HT-29 (cell line): ENCODE results near the gene ZNF836. TPM values are rescaled to one million over a fixed set of nuclear protein-coding genes. Genes with fewer than 3 reads are reported as not detected.
"Not testable (repeated sequence)": the region's sequence is repeated elsewhere in the genome, so short reads cannot be mapped to it uniquely, and the experiment has no call there.

Source experiments
- DNase-seq: peaks from one replicate; pipeline ENCODE4 v3.0.0-alpha.2; 2015; ENCODE audit warnings: low spot score
- total RNA-seq: library from RNA; depleted of rRNA; stranded (reverse); fragments of >200 nt; shearing (Covaris generic); gene quantifications from 2 replicates; pipeline ENCODE4 v1.2.3, GENCODE V29; 2014; rRNA removed

ZNF836 gene
- total RNA-seq: 0.10 and 1.6 TPM in 2 replicates

DNA sequence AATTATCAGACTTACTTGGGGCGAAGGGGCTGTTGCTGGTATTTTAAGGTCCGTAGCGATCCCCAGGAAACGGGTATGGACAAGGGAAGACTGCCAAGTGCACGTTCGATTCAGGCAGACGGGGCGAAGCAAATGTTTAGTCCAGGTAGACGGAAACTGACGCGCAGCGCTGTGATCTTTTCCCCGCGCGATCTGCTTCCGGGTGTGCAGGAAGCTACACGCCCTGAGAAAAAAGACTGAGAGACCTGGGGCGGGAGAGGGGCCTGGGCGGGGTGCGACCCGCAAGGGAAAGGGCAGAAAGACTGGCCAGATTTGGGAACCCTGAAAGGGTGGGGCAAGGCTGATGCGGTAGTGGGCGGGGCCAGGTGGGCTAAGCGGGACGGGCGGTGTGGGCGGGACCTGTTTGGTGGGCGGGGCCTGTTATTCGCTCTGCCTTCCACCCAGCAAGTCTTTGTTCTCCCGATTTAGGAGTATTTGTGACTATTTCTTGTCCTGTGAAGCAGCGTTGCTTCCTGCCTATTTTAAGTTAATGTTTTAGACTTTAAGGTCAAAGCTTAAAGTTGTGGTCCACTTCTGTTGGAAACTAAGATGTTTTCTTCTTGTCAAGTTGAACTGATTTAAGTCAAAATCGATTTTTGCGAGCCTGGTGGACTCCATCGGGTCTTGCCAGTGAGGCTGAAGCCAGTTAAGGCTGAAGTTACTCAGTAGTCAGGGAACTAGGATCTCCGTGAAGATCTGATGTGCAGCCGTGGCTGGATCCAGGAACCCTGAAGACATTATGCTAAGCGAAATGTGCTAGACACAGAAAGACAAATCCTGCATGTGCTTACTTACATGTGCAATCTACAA, at the start of gene ZNF836:
Gene ZNF836 (minus strand): TSS at position 301 of the 849 bp plus-strand sequence. CDS start 3,549 bp downstream, outside the sequence.
- DNase-seq: peak; percentile 81

- no peak for DNase-seq
Measured at GRCh38 chr19:52221031-52221430, 49.6 kb upstream of the ZNF836 start.

DNA sequence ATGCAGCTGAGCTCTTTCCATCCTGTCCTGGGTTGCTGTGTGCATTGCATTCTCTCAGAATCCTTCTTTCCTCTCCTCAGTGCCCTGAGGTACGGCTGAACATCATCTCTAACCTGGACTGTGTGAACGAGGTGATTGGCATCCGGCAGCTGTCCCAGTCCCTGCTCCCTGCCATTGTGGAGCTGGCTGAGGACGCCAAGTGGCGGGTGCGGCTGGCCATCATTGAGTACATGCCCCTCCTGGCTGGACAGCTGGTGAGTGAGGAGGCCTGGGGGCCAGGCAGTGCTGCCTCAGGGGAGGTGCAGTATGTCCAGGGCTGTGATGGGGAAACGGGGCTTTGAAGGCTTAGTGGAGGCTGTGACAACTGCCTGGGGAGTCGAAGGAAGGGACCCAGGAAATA, 48.2 kb upstream of the ZNF836 start:
- no peak for DNase-seq

DNA sequence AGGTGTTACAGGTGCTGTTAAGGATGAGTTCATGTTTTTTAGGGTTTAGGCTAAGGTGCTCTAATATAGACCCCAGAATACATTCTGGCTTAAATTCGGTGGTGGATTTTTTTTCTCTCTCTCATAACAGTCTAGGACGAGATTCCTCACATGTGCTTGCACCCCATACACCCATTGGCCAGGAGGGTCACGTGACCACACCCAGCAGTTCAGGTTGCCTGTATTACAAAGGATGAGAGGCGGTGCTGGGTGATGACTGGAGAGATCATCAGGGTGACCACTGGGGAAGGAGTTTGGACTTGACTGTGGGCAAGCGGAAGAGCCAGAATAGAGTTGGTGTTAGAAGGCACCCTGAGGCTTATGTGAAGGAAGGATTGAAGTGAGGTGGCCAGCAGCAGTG, 46.2 kb upstream of the ZNF836 start:
- DNase-seq: no peak

DNA sequence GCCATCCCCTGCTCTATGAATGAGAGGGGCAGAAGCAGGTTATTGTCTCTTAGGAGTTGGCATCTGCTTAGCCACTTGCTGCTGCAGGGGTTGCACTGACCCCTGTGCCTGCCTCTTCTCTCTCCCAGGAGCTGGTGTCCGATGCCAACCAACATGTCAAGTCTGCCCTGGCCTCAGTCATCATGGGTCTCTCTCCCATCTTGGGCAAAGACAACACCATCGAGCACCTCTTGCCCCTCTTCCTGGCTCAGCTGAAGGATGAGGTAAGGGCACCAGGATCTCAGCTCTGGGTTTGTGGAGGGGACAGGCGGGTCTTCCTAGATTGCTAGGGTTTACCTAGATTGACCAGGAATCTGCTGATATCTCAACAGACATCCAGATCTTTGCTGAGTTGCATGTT, 45.0 kb upstream of the ZNF836 start:
- no peak for DNase-seq

- no peak for DNase-seq
Measured at GRCh38 chr19:52214241-52214640, 42.8 kb upstream of the ZNF836 start.

DNA sequence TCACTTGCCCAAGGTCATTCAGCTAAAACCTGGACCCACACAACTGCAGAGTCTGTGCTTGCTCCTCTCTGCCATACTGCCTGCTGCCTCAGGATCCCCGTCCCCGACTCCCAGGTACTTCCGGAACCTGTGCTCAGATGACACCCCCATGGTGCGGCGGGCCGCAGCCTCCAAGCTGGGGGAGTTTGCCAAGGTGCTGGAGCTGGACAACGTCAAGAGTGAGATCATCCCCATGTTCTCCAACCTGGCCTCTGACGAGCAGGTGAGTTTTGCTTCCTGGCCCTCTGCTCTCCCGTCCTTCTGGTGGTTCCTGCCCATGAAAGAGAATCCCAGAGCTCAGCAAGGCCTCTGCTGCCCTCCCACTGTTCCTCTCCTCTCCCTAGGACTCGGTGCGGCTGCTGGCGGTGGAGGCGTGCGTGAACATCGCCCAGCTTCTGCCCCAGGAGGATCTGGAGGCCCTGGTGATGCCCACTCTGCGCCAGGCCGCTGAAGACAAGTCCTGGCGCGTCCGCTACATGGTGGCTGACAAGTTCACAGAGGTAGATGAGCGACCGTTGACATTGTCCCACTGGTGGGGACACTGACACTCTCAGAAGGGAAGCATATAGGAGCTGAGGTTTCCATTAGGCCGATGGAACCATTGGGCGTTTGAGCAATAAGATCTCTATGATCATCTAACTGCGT, 41.3 kb upstream of the ZNF836 start:
- no peak for DNase-seq

DNA sequence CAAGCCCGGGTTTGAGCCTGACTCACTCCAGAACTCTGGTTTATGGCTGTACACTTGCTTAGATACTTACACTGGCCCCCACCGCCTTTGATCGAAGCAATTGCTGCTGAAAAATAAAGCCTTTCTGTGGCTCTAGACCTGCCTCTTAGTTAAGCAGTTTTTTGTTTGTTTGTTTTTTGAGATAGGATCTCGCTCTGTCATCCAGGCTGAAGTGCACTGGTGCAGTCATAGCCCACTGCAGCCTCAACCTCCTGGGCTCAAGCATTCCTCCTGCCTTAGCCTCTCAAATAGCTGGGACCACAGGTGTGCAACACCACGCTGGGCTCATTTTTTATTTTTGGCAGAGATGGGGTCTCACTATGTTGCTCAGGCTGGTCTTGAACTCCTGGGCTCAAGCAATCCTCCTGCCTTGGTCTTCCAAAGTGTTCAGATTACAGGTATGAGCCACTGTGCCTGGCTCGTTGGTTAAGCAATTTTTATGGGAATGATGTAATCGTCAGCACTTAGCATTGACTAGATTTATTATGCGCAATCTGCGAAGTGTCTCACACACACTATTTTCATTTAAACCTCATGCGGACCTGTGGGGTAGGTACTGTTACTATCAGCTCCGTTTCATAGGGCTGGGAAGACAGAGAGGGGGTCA, 40.6 kb upstream of the ZNF836 start:
- DNase-seq: no peak

DNA sequence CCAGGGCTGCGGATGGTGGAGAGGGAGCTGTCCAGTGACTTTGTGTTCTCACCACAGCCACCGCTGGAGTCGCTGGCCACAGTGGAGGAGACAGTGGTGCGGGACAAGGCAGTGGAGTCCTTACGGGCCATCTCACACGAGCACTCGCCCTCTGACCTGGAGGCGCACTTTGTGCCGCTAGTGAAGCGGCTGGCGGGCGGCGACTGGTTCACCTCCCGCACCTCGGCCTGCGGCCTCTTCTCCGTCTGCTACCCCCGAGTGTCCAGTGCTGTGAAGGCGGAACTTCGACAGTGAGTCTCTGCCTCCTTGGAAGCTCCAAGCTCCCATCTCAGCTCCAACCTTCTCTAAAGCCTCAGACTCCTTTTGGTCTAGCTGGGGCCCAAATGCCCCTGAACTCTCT, 39.8 kb upstream of the ZNF836 start:
- DNase-seq: no peak

- no peak for DNase-seq
Measured at GRCh38 chr19:52206481-52206880, 35.1 kb upstream of the ZNF836 start.

DNA sequence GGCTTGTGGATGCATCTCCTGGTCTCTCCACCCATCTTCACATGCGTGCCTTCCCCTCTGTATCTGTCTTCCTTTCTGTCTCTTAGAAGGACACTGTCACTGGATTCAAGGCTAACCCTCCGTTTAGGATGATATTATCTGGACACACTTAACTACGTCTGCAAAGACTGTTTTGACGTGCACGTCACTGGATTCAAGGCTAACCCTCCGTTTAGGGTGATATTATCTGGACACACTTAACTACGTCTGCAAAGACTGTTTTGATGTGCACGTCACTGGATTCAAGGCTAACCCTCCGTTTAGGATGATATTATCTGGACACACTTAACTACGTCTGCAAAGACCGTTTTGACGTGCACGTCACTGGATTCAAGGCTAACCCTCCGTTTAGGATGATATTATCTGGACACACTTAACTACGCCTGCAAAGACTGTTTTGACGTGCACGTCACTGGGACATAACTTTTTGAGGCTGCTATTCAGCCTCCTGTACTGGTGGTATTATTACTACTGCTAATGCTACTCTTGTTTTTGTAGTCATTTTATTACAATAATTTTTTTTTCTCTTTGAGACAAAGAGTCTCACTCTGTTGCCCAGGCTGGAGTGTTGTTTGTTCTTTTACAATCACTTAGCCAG, 29.5 kb upstream of the ZNF836 start:
- not testable (repeated sequence) for DNase-seq

DNA sequence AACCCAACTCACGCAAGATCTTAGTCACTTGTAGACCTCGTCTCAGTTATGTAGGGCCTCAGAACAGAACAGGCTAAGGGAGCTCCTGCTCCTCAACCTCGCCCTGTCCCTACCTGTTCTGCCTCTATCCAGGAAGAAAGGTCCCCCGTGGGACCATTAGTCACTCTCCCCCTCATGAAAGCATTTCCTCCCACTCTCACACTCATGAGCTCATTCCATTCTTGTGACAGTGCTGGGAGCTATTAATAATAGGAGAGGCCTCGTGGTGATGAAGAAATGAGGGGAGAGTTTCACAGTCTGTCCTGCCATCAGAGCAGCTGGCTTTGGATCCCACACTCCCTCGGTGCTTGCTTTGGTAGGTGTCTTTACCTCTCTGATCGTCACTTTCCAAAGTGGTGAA, 28.6 kb upstream of the ZNF836 start:
- no peak for DNase-seq

DNA sequence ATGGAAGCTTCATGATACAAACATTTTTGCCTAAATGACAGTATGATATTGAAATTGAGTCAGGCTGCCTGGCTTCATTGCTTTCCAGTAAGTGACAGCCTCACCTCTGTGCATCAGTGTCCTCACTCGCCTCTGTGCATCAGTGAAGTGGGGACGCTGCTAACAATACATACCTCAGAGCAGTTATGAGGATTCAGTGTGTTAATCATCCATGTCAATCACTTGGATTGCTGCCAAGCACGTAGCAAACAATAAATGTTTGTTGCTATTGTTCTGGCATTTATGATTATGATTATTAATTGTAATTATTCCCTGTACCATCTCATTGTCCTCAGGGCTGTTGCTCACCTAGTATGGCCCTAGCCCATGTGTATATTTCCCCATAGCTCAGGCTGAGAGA, 27.3 kb upstream of the ZNF836 start:
- no peak for DNase-seq

- no peak for DNase-seq
Measured at GRCh38 chr19:52197964-52198363, 26.5 kb upstream of the ZNF836 start.

GRCh38 chr19:52196256-52196967, 25.0 kb upstream of the ZNF836 start:
- DNase-seq: no peak

DNA sequence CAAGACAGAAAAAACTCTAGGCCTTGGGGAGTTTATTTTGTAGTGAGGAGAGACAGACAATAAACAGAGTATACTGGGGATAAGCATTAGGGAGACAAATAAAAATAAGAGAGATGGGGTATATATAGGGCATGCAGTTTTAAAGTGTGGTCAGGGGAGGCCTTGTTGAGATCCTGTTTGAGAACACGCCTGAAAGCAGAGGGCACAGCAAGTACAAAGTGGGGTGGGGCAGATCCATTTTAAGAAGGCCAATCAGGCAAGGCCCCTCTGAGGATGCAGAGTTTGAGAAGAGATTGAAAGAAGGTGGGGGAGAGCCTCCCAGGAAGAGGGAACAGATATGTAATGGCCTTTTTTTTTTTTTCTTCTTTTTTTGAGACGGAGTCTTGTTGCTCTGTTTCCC, 20.5 kb upstream of the ZNF836 start:
- DNase-seq: no peak

DNA sequence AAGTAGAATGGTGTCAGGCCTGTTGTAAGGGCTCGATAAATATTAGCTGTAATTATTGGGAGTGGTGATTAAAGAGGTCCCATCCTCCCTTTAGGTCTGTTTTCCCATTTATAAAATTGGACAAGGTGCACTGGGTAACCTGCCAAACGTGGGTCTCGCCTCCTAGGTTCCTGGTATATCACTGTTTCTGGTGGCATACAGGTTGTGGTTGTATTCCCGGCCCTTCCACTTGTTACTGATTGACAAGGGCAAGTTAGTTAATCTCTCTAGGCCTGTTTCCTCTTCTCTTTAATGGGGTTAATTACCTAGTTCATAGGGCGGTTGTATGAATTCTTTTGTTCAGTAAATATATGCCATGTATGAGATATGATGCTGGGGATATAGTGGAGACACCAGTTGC, 20.0 kb upstream of the ZNF836 start:
- DNase-seq: peak; percentile 17

GRCh38 chr19:52190487-52191293, 19.3 kb upstream of the ZNF836 start:
- DNase-seq: peak; percentile 59

DNA sequence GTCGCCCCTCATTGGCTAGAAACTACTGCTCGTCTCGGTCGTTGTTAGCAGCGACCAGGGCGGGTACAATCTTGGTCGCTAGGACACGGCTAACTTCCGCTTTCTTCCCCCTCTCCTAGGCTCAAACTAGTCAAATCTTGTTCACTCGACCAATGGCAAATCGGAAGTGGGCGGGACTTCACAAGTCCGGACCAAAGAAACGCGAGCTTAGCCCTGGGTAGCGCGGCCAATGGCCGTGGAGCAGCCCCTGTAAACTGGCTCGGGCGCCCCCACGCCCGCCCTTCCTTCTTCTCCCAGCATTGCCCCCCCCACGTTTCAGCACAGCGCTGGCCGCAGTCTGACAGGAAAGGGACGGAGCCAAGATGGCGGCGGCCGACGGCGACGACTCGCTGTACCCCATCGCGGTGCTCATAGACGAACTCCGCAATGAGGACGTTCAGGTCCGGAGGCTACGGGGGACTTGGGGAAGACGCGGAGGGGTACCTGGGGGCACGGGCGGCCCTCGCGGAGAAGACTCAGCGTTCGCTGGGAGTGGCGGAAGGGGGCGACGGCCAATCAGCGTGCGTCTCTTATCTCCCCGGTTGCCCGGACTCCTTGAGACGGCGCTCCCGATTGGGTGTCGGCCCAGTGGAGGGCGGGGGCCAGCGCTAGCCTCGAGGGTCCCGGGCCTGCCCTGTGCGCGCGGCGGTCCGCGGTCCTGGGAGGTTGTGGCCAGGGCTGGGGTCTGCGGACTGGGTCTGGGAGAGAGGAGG, 18.5 kb upstream of the ZNF836 start, which contains the start of gene PPP2R1A:
Gene PPP2R1A (plus strand): TSS at position 318 of the 752 bp plus-strand sequence. CDS start 45 bp downstream, at position 363.
- peak; percentile 100 for DNase-seq
